Midbrain (tissue), 1 donor: ENCODE measurements around the gene TFAP2C.
"Not testable (repeated sequence)": the region's sequence is repeated elsewhere in the genome, so short reads cannot be mapped to it uniquely, and the experiment has no call there.

Experiments used
- DNase-seq: peaks from one replicate; lab custom pipeline; 2025; lab: John Stamatoyannopoulos, UW

TFAP2C gene

GRCh38 chr20:56653211-56653610, 24.1 kb downstream of the TFAP2C start:
- DNase-seq = no peak

- no peak for DNase-seq
Measured at GRCh38 chr20:56656632-56657031, 27.5 kb downstream of the TFAP2C start.

- DNase-seq = no peak
Measured at GRCh38 chr20:56657879-56658278, 28.8 kb downstream of the TFAP2C start.

GRCh38 chr20:56658341-56658947, 29.3 kb downstream of the TFAP2C start:
- not testable (repeated sequence) for DNase-seq

- DNase-seq = no peak
Measured at GRCh38 chr20:56663660-56664059, 34.6 kb downstream of the TFAP2C start.

- no peak for DNase-seq
Measured at GRCh38 chr20:56664796-56665195, 35.7 kb downstream of the TFAP2C start.

GRCh38 chr20:56665806-56666205, 36.7 kb downstream of the TFAP2C start:
- no peak for DNase-seq

- no peak for DNase-seq
Measured at GRCh38 chr20:56673450-56673849, 44.3 kb downstream of the TFAP2C start.

- DNase-seq = no peak
Measured at GRCh38 chr20:56676001-56676400, 46.9 kb downstream of the TFAP2C start.

GRCh38 chr20:56676679-56677078, 47.6 kb downstream of the TFAP2C start:
- DNase-seq = no peak

GRCh38 chr20:56683077-56683865, 54.2 kb downstream of the TFAP2C start:
- no peak for DNase-seq

- no peak for DNase-seq
Measured at GRCh38 chr20:56685879-56686278, 56.8 kb downstream of the TFAP2C start.

- no peak for DNase-seq
Measured at GRCh38 chr20:56687061-56687460, 58.0 kb downstream of the TFAP2C start.

- DNase-seq = no peak
Measured at GRCh38 chr20:56688106-56688505, 59.0 kb downstream of the TFAP2C start.
